GM21786 (cell line): Measurements from ENCODE around the gene RD3L.

Experiments used
- ATAC-seq: cut with Tn5 transposase; IDR thresholded peaks from one replicate; pipeline ENCODE4 v1.9.1; 2021; ENCODE audit not compliant: unreplicated experiment

The RD3L gene

GRCh38 chr14:103897075-103897947 is 45.0 kb downstream of the RD3L start:
- no peak for ATAC-seq

GRCh38 chr14:103896578-103896977 is 45.8 kb downstream of the RD3L start:
- ATAC-seq = no peak

- no peak for ATAC-seq
Measured at GRCh38 chr14:103894723-103895059, 47.6 kb downstream of the RD3L start.

- ATAC-seq = no peak
Measured at GRCh38 chr14:103894034-103894722, 48.2 kb downstream of the RD3L start.

GRCh38 chr14:103892247-103892646 is 50.1 kb downstream of the RD3L start:
- no peak for ATAC-seq

- ATAC-seq = no peak
Measured at GRCh38 chr14:103891667-103892215, 50.6 kb downstream of the RD3L start.

GRCh38 chr14:103890821-103891666 is 51.3 kb downstream of the RD3L start:
- ATAC-seq = no peak
